Liver (tissue), 9 donors: ENCODE results near the gene CYB561D2. TPM values are rescaled to one million over a fixed set of nuclear protein-coding genes. Genes with fewer than 3 reads are reported as not detected.

ENCODE experiments used
- DNase-seq: peaks from one replicate; pipeline ENCODE4 v3.0.0-alpha.2; 2017; ENCODE audit warnings: low spot score
- H3K27ac ChIP-seq, 2 donors: one replicate each; pipeline ENCODE4 v1.7.0; 2013; ENCODE audit warnings: inconsistent platforms in 2 of 2, low read length in 2 of 2, control low read depth in 1 of 2, low read depth in 1 of 2, mild to moderate bottlenecking in 1 of 2
- H3K27me3 ChIP-seq, 4 donors: one replicate each; pipeline versions ENCODE4 v1.6.1 to v1.7.0; 2013; ENCODE audit warnings: low read length in 3 of 4, inconsistent platforms in 1 of 4, mild to moderate bottlenecking in 1 of 4, moderate library complexity in 1 of 4; ENCODE audit not compliant: control insufficient read depth in 4 of 4, insufficient read depth in 4 of 4
- H3K36me3 ChIP-seq, 4 donors: one replicate each; pipeline versions ENCODE4 v1.6.1 to v1.7.0; 2013; ENCODE audit warnings: low read length in 3 of 4, mild to moderate bottlenecking in 3 of 4, low read depth in 1 of 4, moderate library complexity in 1 of 4; ENCODE audit not compliant: control insufficient read depth in 4 of 4, insufficient read depth in 3 of 4
- H3K4me1 ChIP-seq, 4 donors: one replicate each; pipeline versions ENCODE4 v1.6.1 to v1.7.0; 2013; ENCODE audit warnings: low read length in 3 of 4, mild to moderate bottlenecking in 3 of 4, moderate library complexity in 1 of 4; ENCODE audit not compliant: control insufficient read depth in 4 of 4, insufficient read depth in 4 of 4
- H3K4me3 ChIP-seq, 3 donors: one replicate each; pipeline versions ENCODE4 v1.6.1 to v1.7.0; 2013; ENCODE audit warnings: low read length in 3 of 3, control low read depth in 1 of 3, low read depth in 1 of 3, mild to moderate bottlenecking in 1 of 3
- H3K9ac ChIP-seq, 2 donors: one replicate each; pipeline ENCODE4 v1.7.0; 2013; ENCODE audit warnings: low read length in 2 of 2, mild to moderate bottlenecking in 2 of 2, moderate library complexity in 2 of 2, control low read depth in 1 of 2, low read depth in 1 of 2
- H3K9me3 ChIP-seq, 4 donors: one replicate each; pipeline versions ENCODE4 v1.6.1 to v1.7.0; 2013; ENCODE audit warnings: low read length in 3 of 4; ENCODE audit not compliant: control insufficient read depth in 4 of 4
- EGR1 ChIP-seq, 2 donors: IDR thresholded peaks; 2 replicates each; pipeline ENCODE4 v1.6.1; 2016 to 2018; ENCODE audit warnings: antibody characterized with exemption in 2 of 2, low read depth in 2 of 2
- FOXA1 ChIP-seq: IDR thresholded peaks from 2 replicates; pipeline ENCODE4 v1.6.1; 2016; ENCODE audit warnings: antibody characterized with exemption
- GABPA ChIP-seq, 2 donors: IDR thresholded peaks in 1 of 2; conservative IDR thresholded peaks in 1 of 2; 2 replicates each; pipeline ENCODE4 v1.6.1; 2016; ENCODE audit warnings: antibody characterized with exemption in 2 of 2, mild to moderate bottlenecking in 1 of 2, moderate library complexity in 1 of 2
- HNF4A ChIP-seq, 2 donors: conservative IDR thresholded peaks; 2 replicates each; pipeline ENCODE4 v1.6.1; 2016; ENCODE audit warnings: antibody characterized with exemption in 2 of 2, mild to moderate bottlenecking in 2 of 2
- JUND ChIP-seq, 2 donors: IDR thresholded peaks; 2 replicates each; pipeline ENCODE4 v1.6.1; 2016; ENCODE audit warnings: antibody characterized with exemption in 2 of 2
- RAD21 ChIP-seq, 2 donors: IDR thresholded peaks; 2 replicates each; pipeline ENCODE4 v1.6.1; 2016; ENCODE audit warnings: antibody characterized with exemption in 2 of 2, mild to moderate bottlenecking in 2 of 2
- RXRA ChIP-seq, 2 donors: IDR thresholded peaks; 2 replicates each; pipeline ENCODE4 v1.6.1; 2017 to 2018; ENCODE audit warnings: antibody characterized with exemption in 2 of 2, mild to moderate bottlenecking in 1 of 2
- SP1 ChIP-seq: IDR thresholded peaks from 2 replicates; pipeline ENCODE4 v1.6.1; 2018; ENCODE audit warnings: antibody characterized with exemption, mild to moderate bottlenecking
- TAF1 ChIP-seq: conservative IDR thresholded peaks from 2 replicates; pipeline ENCODE4 v1.6.1; 2016; ENCODE audit warnings: antibody characterized with exemption, mild to moderate bottlenecking
- YY1 ChIP-seq: IDR thresholded peaks from 2 replicates; pipeline ENCODE4 v1.6.1; 2016; ENCODE audit warnings: antibody characterized with exemption, mild to moderate bottlenecking
- ZBTB33 ChIP-seq: IDR thresholded peaks from 2 replicates; pipeline ENCODE4 v1.6.1; 2016; ENCODE audit warnings: antibody characterized with exemption
- WGBS: extraction: QIAGEN DNeasy Blood & Tissue Kit; methylation state at CpG from one replicate; pipeline ENCODE4 v1.1.7; 2013; 5-methylcytosine and 5-hydroxymethylcytosine counted together
- polyA plus RNA-seq, 2 donors: library from polyadenylated mRNA; stranded (reverse) in 1 of 2; unstranded in 1 of 2; fragments of 200-250 nt in 1 of 2; fragments of >200 nt in 1 of 2; fragmentation: Nextera tagmentation in 1 of 2; extraction: Ambion mirVana in 1 of 2; gene quantifications; one replicate each; pipeline versions ENCODE4 v1.2.1 to v1.2.3, GENCODE V29; 2013 to 2015
- total RNA-seq, 2 donors: library from RNA; depleted of rRNA; stranded (reverse); fragments of >200 nt; gene quantifications; one replicate each; pipeline ENCODE4 v1.2.3, GENCODE V29; 2014
- TF ChIP-seq, protein P1 (sequence below): IDR thresholded peaks from 2 replicates; pipeline ENCODE4 v1.6.1; 2016; ENCODE audit warnings: antibody characterized with exemption, mild to moderate bottlenecking
- donor health status: healthy.
- donor health status: healthy.
- donor health status: healthy.
- donor health status: healthy.
- donor health status: healthy.

The CYB561D2 gene
- total and polyA plus RNA-seq, 4 donors = 12.3 to 28.2 (median 22.1) TPM

DNA sequence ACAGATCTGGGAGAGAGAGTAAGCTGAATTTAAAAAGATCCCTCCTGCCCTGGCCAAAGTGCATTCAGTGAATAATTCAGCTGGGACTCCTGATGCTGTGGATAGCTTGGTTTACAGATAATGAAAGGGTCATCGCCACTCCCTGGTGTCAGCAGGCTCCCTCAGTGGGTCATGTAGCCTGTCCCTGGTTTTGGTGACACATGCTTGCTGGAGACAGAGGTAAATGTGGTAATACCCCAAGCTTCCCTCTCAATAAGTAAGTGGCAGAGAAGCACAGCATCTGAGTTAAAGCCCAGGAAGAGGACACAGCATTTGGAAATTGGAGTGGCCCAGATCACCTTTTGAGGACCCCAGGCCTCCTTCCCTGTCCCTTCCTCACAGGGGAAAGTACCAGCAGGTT lies 6.8 kb downstream of the CYB561D2 start:
- WGBS = 61% methylated on average over 1 of the region's 1 CpG
- Histone ChIP-seq H3K4me1 (peaks cover 16 to 68% (median 47%) of the 10 kb centered on the region in 4 donors), H3K27me3 (no peaks in the 10 kb centered on the region), H3K4me3 (peak overlapping the region in 1 of 3 donors; percentile 8), H3K27ac (no peak overlapping the region), H3K36me3 (peaks cover 11 to 23% (median 15%) of the 10 kb centered on the region in 4 donors), H3K9me3 (no peaks in the 10 kb centered on the region), H3K9ac (peak overlapping the region in 1 of 2 donors; percentile 4)
- TF ChIP-seq JUND (IDR thresholded peaks at IDR 0.05) (no peak), RXRA (IDR thresholded peaks at IDR 0.05) (no peak)
- DNase-seq = no peak

GRCh38 chr3:50358355-50358910 lies 7.8 kb downstream of the CYB561D2 start:
- Histone ChIP-seq H3K9ac (peak overlapping the region; percentile 54 to 99), H3K27me3 (no peaks in the 10 kb centered on the region), H3K4me1 (peaks cover 16 to 59% (median 41%) of the 10 kb centered on the region in 4 donors), H3K4me3 (peak overlapping the region; percentile 77 to 84 (median 81)), H3K36me3 (peaks cover 10 to 20% (median 13%) of the 10 kb centered on the region in 4 donors), H3K9me3 (no peaks in the 10 kb centered on the region), H3K27ac (peak overlapping the region; percentile 59 to 87)
- TF ChIP-seq EGR1 (IDR thresholded peaks at IDR 0.05; ENCODE audit: low read depth in 2 of 2) = no peak
- TF ChIP-seq RAD21 (IDR thresholded peaks at IDR 0.05) = no peak
- no peak for DNase-seq
- 57% methylated on average over 24 of the region's 24 CpGs for WGBS

GRCh38 chr3:50358911-50359759 lies 8.5 kb downstream of the CYB561D2 start, which contains the start of gene TMEM115:
Gene TMEM115 (minus strand): TSS chr3:50359521. CDS start chr3:50359063, 458 bp downstream.
- no peaks in the 10 kb centered on the region for H3K9me3 ChIP-seq
- TF ChIP-seq FOXA1 = peak; percentile 30
- TF ChIP-seq TAF1 = no peak
- TF ChIP-seq HNF4A (conservative IDR thresholded peaks at IDR 0.05) = no peak
- no peak for TF ChIP-seq JUND (IDR thresholded peaks at IDR 0.05)
- TF ChIP-seq ZBTB33 = no peak
- TF ChIP-seq, protein P1, sequence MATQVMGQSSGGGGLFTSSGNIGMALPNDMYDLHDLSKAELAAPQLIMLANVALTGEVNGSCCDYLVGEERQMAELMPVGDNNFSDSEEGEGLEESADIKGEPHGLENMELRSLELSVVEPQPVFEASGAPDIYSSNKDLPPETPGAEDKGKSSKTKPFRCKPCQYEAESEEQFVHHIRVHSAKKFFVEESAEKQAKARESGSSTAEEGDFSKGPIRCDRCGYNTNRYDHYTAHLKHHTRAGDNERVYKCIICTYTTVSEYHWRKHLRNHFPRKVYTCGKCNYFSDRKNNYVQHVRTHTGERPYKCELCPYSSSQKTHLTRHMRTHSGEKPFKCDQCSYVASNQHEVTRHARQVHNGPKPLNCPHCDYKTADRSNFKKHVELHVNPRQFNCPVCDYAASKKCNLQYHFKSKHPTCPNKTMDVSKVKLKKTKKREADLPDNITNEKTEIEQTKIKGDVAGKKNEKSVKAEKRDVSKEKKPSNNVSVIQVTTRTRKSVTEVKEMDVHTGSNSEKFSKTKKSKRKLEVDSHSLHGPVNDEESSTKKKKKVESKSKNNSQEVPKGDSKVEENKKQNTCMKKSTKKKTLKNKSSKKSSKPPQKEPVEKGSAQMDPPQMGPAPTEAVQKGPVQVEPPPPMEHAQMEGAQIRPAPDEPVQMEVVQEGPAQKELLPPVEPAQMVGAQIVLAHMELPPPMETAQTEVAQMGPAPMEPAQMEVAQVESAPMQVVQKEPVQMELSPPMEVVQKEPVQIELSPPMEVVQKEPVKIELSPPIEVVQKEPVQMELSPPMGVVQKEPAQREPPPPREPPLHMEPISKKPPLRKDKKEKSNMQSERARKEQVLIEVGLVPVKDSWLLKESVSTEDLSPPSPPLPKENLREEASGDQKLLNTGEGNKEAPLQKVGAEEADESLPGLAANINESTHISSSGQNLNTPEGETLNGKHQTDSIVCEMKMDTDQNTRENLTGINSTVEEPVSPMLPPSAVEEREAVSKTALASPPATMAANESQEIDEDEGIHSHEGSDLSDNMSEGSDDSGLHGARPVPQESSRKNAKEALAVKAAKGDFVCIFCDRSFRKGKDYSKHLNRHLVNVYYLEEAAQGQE = peak; percentile 60
- peak; percentile 93 for TF ChIP-seq YY1
- peak in 1 of 2 donors; percentile 92 for TF ChIP-seq GABPA (IDR thresholded peaks at IDR 0.05 in 1 of 2, conservative IDR thresholded peaks at IDR 0.05 in 1 of 2)
- TF ChIP-seq SP1 = peak; percentile 66
- TF ChIP-seq RXRA (IDR thresholded peaks at IDR 0.05) = peak in 1 of 2 donors; percentile 52
- peak within 1 kb of the TSS; percentile 59 to 87 for H3K27ac ChIP-seq
- peaks cover 16 to 53% (median 41%) of the 10 kb centered on the region in 4 donors for H3K4me1 ChIP-seq
- no peaks in the 10 kb centered on the region for H3K27me3 ChIP-seq
- H3K4me3 ChIP-seq = peak within 1 kb of the TSS; percentile 77 to 84 (median 81)
- peak; percentile 92 for DNase-seq
- H3K9ac ChIP-seq = peak within 1 kb of the TSS; percentile 54 to 99
- under 1% methylated on average over 64 of the region's 64 CpGs for WGBS
- H3K36me3 ChIP-seq = peaks cover 6 to 16% (median 8%) of the 10 kb centered on the region in 4 donors
